Activated T-cell treated with anti-CD3 and anti-CD28 coated beads for 48 hours (primary cell): Measurements from ENCODE around the gene ATP9B.
"Not testable (repeated sequence)": the region's sequence is repeated elsewhere in the genome, so short reads cannot be mapped to it uniquely, and the experiment has no call there.

ENCODE experiments used
- DNase-seq: peaks from one replicate; pipeline ENCODE4 v3.0.0-alpha.2; 2020; ENCODE audit warnings: low read depth

ATP9B gene

DNA sequence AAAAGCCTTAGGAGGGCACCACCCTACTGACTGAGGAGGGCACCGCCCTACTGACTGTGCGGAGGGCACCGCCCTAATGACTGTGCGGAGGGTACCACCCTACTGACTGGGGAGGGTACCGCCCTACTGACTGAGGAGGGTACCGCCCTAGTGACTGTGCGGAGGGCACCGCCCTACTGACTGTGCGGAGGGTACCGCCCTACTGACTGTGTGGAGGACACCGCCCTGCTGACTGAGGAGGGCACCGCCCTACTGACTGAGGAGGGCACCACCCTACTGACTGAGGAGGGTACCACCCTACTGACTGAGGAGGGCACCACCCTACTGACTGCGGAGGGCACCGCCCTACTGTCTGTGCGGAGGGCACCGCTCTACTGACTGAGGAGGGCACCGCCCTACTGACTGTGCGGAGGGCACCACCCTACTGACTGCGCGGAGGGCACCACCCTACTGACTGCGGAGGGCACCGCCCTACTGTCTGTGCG lies 176.4 kb downstream of the ATP9B start:
- DNase-seq: no peak

DNA sequence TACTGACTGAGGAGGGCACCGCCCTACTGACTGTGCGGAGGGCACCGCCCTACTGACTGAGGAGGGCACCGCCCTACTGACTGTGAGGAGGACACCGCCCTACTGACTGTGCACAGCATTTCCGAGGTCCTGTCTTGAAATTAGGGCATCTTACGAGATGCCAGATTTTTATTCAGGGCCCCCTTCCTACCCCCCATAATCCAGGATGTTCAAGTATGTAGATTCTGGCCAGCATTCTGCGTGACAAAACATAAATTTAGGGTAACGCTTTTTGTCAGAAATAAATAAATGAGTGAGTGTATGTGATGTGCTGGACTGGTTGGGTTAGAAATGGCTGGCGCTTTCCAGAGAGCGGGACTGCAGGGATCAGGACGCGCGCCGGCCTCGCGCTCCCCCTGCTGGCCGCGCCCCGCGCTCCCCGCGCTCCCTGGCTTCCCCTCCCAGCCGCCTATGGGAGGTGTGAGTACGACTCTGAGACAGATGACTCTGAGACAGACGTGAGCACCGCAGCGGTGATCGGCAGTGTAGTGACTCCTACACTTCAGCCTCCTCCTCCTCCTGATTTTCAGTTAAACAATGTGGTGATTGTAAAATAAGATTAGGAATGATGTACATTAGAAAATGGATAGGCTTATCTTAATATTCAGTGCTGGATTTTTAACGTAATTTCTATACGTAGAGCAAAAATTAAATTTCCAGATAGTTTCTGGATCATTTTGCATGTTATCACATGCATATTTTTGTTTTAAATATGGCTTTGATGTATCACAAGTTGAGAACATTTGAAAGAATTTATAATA lies 177.3 kb downstream of the ATP9B start:
- DNase-seq: peak; percentile 81

- no peak for DNase-seq
Observed at GRCh38 chr18:79248495-79249060, 179.4 kb downstream of the ATP9B start.

- no peak for DNase-seq
Observed at GRCh38 chr18:79250301-79250981, 181.2 kb downstream of the ATP9B start.

GRCh38 chr18:79251021-79251420 lies 181.8 kb downstream of the ATP9B start:
- no peak for DNase-seq

GRCh38 chr18:79252904-79253633 lies 183.9 kb downstream of the ATP9B start:
- no peak for DNase-seq

GRCh38 chr18:79257480-79257879 lies 188.3 kb downstream of the ATP9B start:
- DNase-seq: no peak

DNA sequence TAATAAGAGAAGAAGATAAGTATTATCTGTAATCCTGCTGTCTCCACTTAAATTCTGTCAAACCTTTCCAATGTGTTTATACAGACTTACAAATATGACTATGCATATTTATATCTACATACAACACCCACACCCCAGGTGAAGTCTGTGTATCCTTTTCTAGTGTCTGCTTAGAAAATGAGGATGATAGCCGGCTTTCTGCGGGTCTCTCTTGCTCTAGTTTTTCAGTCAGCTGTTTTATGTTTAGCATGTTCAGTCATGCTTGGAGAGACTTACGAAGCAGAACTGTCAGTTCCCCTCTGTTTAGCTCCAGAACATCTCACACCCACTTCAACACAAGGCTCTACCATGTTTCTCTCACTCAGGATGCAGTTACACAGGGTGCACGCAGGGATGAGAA lies 189.3 kb downstream of the ATP9B start:
- DNase-seq: no peak

- no peak for DNase-seq
Observed at GRCh38 chr18:79259218-79259617, 190.0 kb downstream of the ATP9B start.

- no peak for DNase-seq
Observed at GRCh38 chr18:79260023-79260422, 190.8 kb downstream of the ATP9B start.

- no peak for DNase-seq
Observed at GRCh38 chr18:79260510-79260909, 191.3 kb downstream of the ATP9B start.

- not testable (repeated sequence) for DNase-seq
Observed at GRCh38 chr18:79265068-79265467, 195.9 kb downstream of the ATP9B start.

DNA sequence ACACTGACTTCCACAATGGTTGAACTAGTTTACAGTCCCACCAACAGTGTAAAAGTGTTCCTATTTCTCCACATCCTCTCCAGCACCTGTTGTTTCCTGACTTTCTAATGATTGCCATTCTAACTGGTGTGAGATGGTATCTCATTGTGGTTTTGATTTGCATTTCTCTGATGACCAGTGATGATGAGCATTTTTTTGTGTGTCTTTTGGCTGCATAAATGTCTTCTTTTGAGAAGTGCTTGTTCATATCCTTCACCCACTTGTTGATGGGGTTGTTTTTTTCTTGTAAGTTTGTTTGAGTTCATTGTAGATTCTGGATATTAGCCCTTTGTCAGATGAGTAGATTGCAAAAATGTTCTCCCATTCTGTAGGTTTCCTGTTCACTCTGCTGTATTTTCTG lies 202.6 kb downstream of the ATP9B start:
- not testable (repeated sequence) for DNase-seq

DNA sequence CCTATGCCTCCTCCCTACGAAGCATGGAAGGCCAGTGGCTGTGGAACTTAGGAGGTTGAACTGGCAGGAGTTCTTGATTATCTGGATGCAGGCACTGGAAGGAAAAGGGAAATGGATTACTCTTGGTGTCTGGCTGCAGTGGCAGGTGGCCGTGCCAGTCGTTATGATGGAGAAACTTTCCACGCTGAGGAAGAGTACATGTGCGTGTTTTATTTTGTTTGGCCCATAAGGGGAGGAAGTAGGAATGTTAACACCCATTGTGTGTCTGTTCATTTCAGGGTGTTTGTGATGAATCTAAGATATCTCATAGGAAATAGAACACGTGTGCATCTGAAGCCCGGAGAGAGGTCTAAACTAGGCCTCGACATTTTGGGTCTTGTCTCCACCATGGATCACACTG lies 203.7 kb downstream of the ATP9B start:
- DNase-seq: no peak

DNA sequence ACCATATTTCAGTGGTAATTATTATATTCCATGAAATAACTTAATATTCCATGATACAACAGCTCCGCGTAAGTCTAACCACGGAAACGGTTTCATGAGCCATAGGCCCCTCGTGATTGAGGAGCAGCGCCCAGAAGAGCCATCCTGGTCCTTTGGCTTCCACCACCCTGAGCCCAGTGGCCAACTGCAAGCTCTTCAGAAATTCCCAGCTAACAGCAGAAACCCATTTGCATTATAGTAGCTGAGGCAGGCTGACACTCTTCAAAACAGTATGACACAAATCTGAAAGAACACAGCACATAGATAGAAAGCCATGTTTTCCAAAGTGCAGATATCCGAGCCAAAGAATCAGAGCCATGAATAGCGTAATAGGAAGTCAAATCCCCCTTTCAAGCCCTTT lies 205.6 kb downstream of the ATP9B start:
- DNase-seq: no peak

DNA sequence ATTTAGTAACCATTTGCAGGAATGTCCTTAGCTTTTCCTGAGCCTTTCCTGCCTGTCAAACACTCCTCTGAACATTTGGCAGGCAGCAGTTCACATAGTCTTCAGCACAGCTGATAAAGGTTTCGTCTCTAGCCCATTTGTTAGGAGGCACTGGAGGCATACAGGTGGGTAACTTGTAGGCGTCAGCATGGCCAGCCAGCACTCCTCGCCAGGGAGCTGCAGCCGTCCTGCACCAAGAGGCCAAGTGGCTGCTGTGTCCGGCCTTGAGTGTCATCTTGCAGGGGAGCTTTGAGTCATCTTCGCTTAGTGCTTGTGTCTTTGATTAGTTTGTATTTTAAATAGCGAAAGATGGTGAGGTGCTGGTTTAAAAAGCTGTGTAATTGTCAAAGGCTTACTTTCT lies 206.3 kb downstream of the ATP9B start:
- DNase-seq: no peak

DNA sequence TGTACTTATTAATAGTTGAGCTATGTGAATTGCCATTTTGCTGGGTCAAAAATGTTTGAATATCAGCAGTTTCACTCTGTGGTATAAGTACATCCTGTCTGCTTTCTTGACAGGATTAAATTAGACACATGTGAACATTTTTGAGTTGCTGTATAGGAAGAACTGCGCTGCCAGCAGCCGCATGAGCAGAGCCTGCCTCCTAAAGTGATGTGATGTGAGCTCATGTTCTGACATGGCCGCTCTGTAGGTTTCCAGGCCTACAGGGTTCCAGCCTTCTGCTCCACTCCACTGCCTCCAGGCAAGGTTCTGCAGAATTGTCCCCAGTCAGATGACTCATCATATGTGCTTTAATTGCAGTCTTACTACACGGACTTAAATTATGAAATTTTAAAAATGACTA lies 206.8 kb downstream of the ATP9B start:
- DNase-seq: no peak

GRCh38 chr18:79278896-79279295 lies 209.7 kb downstream of the ATP9B start:
- no peak for DNase-seq

DNA sequence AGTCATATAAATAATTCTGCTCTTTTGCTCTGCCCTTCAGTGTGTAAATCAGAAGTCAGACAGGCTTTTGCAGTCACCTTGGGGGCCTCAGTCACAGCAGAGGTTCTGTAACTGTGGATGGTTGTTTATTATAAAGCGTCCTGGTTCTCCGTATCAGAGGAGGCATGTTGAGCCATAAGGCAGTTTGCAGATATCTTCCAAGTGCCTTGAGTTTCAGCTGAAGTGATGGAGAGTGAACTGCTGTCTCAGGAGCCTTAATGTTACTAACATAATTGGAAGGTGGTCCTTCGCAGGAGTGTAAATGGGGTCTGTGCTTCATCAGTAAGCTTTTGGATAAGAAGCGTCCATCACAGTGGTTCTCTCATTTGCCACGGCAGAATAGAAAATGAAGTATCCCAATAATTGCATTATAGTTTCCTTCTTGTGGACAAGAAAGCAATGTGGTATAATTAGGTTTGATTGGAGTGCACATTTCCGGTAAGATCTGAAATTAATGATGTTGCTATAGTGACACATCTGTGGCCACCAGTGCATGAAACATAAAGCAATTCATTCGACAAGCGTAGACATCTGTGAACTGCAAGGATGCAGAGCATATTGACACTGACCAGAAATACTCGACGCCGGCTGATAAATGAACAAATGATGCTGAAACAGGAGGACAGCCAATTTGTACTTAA lies 214.1 kb downstream of the ATP9B start:
- no peak for DNase-seq

DNA sequence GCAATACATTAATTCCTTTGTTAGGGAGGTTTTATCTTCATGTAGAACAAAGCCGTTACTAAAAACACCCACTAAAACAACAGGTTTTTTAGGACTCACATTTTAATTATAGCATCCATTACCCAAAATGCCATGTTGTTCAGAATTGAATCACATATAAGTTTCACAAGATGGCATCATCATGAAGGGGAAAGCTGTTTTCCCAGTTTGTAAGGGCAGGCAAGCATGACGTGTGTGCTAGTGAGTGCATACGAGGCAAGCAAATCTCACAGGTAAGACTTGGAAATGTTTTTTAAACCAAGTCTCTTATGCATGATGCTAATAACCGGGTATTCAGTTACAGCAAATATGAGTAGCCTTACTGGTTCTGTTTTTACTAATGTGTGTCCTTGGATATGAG lies 214.7 kb downstream of the ATP9B start:
- no peak for DNase-seq

GRCh38 chr18:79285191-79285590 lies 216.0 kb downstream of the ATP9B start:
- not testable (repeated sequence) for DNase-seq

- DNase-seq: not testable (repeated sequence)
Observed at GRCh38 chr18:79290409-79290808, 221.2 kb downstream of the ATP9B start.
